ENCODE results near the gene RPS10. TPM values are rescaled to one million over a fixed set of nuclear protein-coding genes. Genes with fewer than 3 reads are reported as not detected.

Gene RPS10
- total RNA-seq, 1 experiment from 2014 or later = 1,363 TPM

DNA sequence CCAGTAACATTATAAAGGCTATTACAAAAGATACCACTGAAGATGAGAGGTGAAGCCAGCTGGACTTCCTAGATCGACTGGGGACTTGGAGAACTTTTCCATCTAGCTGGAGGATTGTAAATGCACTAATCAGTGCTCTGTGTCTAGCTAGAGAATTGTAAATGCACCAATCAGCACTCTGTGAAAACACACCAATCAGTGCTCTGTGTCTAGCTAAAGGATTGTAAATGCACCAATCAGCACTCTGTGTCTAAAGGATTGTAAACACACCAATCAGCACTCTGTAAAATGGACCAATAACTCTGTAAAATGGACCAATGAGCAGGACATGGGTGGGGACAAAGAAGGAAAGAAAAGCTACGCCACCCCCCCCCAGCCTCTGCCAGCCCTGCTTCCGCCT, 13.6 kb upstream of the RPS10 start:
- Histone ChIP-seq H3K9me3 (ENCODE audit: control insufficient read depth, insufficient read depth, low read depth, low read length) (peaks cover 3% of the 10 kb centered on the region; the same call in 1 of the 2 replicates), H3K27me3 (ENCODE audit: control insufficient read depth, insufficient read depth, low read length) (no peaks in the 10 kb centered on the region), H3K27ac (ENCODE audit: low read length) (no peak overlapping the region), H3K4me3 (ENCODE audit: low read depth in 2 of 2, low read length in 2 of 2) (no peak overlapping the region), H3K4me1 (ENCODE audit: control insufficient read depth, insufficient read depth, low read length) (no peaks in the 10 kb centered on the region), H3K36me3 (ENCODE audit: control insufficient read depth, insufficient read depth, low read length) (no peaks in the 10 kb centered on the region)
- DNase-seq (ENCODE audit: low read depth, low spot score) (no peak), ATAC-seq (no peak)
- ChIA-PET POLR2A (interaction anchor here (0.6 kb wide), 1 partner anchor 47 kb away, joined by 7 read pairs; no protein-coding TSS in a partner anchor), CTCF (interaction anchor here (0.7 kb wide), 2 partner anchors 23 to 318 kb away, joined by 3 read pairs; partner anchors contain the start of gene SNRPC)
- intact Hi-C loops (cut with micrococcal nuclease; ENCODE audit: unreplicated experiment) = no loop called here
- TF ChIP-seq, protein P1, sequence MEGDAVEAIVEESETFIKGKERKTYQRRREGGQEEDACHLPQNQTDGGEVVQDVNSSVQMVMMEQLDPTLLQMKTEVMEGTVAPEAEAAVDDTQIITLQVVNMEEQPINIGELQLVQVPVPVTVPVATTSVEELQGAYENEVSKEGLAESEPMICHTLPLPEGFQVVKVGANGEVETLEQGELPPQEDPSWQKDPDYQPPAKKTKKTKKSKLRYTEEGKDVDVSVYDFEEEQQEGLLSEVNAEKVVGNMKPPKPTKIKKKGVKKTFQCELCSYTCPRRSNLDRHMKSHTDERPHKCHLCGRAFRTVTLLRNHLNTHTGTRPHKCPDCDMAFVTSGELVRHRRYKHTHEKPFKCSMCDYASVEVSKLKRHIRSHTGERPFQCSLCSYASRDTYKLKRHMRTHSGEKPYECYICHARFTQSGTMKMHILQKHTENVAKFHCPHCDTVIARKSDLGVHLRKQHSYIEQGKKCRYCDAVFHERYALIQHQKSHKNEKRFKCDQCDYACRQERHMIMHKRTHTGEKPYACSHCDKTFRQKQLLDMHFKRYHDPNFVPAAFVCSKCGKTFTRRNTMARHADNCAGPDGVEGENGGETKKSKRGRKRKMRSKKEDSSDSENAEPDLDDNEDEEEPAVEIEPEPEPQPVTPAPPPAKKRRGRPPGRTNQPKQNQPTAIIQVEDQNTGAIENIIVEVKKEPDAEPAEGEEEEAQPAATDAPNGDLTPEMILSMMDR (IDR thresholded peaks at IDR 0.05) = no peak
- TF ChIP-seq POLR2AphosphoS5 (IDR thresholded peaks at IDR 0.05; ENCODE audit: low read depth, low read length) (no peak), SIN3A (IDR thresholded peaks at IDR 0.05; ENCODE audit: borderline replicate concordance, insufficient read depth, low read depth, low read length) (no peak), TCF7L2 (IDR thresholded peaks at IDR 0.05; ENCODE audit: low read depth, low read length) (no peak)
- TF ChIP-seq, protein P2, sequence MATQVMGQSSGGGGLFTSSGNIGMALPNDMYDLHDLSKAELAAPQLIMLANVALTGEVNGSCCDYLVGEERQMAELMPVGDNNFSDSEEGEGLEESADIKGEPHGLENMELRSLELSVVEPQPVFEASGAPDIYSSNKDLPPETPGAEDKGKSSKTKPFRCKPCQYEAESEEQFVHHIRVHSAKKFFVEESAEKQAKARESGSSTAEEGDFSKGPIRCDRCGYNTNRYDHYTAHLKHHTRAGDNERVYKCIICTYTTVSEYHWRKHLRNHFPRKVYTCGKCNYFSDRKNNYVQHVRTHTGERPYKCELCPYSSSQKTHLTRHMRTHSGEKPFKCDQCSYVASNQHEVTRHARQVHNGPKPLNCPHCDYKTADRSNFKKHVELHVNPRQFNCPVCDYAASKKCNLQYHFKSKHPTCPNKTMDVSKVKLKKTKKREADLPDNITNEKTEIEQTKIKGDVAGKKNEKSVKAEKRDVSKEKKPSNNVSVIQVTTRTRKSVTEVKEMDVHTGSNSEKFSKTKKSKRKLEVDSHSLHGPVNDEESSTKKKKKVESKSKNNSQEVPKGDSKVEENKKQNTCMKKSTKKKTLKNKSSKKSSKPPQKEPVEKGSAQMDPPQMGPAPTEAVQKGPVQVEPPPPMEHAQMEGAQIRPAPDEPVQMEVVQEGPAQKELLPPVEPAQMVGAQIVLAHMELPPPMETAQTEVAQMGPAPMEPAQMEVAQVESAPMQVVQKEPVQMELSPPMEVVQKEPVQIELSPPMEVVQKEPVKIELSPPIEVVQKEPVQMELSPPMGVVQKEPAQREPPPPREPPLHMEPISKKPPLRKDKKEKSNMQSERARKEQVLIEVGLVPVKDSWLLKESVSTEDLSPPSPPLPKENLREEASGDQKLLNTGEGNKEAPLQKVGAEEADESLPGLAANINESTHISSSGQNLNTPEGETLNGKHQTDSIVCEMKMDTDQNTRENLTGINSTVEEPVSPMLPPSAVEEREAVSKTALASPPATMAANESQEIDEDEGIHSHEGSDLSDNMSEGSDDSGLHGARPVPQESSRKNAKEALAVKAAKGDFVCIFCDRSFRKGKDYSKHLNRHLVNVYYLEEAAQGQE (IDR thresholded peaks at IDR 0.05; ENCODE audit: insufficient read depth in 1 of 2, low read depth in 2 of 2, low read length in 1 of 2) = no peak
- no TSS peak for BruUV-seq (replicated peaks)
- in situ Hi-C loops (cut with HindIII; ENCODE audit: low pct_unique_long_range_greater_than_20kb, low sequenced_read_pairs) = no loop called here

DNA sequence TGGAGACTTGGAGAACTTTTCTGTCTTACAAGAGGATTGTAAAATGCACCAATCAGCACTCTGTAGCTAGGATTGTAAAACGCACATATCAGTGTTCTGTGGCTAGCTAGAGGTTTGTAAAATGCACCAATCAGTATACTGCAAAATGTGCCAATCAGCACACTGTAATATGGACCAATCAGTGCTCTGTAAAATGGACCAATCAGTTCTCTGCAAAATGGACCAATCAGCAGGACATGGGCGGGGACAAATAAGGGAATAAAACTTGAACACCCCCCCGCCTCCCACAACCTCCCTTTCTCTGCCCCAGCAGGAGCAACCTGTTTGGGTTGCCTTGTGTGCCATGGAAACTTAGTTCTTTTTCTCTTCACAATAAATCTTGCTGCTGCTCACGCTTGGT, 12.8 kb upstream of the RPS10 start:
- ATAC-seq = no peak

More for the DNA sequence above, 12.8 kb upstream of the RPS10 start:
- Histone ChIP-seq H3K4me1 (ENCODE audit: control insufficient read depth, insufficient read depth, low read length) (no peaks in the 10 kb centered on the region), H3K9me3 (ENCODE audit: control insufficient read depth, insufficient read depth, low read depth, low read length) (peaks cover 3% of the 10 kb centered on the region; the same call in 1 of the 2 replicates), H3K27ac (ENCODE audit: low read length) (no peak overlapping the region), H3K27me3 (ENCODE audit: control insufficient read depth, insufficient read depth, low read length) (no peaks in the 10 kb centered on the region), H3K36me3 (ENCODE audit: control insufficient read depth, insufficient read depth, low read length) (no peaks in the 10 kb centered on the region), H3K4me3 (ENCODE audit: low read depth in 2 of 2, low read length in 2 of 2) (no peak overlapping the region)
- TF ChIP-seq, protein P1 (IDR thresholded peaks at IDR 0.05) = no peak
- TF ChIP-seq SIN3A (IDR thresholded peaks at IDR 0.05; ENCODE audit: borderline replicate concordance, insufficient read depth, low read depth, low read length) = no peak
- no peak for TF ChIP-seq POLR2AphosphoS5 (IDR thresholded peaks at IDR 0.05; ENCODE audit: low read depth, low read length)
- TF ChIP-seq TCF7L2 (IDR thresholded peaks at IDR 0.05; ENCODE audit: low read depth, low read length) = no peak
- TF ChIP-seq, protein P2 (IDR thresholded peaks at IDR 0.05; ENCODE audit: insufficient read depth in 1 of 2, low read depth in 2 of 2, low read length in 1 of 2) = no peak
- intact Hi-C loops (cut with micrococcal nuclease; ENCODE audit: unreplicated experiment) (no loop called here), in situ Hi-C loops (cut with HindIII; ENCODE audit: low pct_unique_long_range_greater_than_20kb, low sequenced_read_pairs) (no loop called here)
- no TSS peak for BruUV-seq (replicated peaks)
- ChIA-PET CTCF (no interaction called here), POLR2A (interaction anchor here (0.6 kb wide), 1 partner anchor 47 kb away, joined by 7 read pairs; no protein-coding TSS in a partner anchor)
- no peak for DNase-seq (ENCODE audit: low read depth, low spot score)

All from Panc1 (cell line).